ENCODE data around the gene JAGN1. TPM values are rescaled to one million over a fixed set of nuclear protein-coding genes. Genes with fewer than 3 reads are reported as not detected.
"Not testable (repeated sequence)": the region's sequence is repeated elsewhere in the genome, so short reads cannot be mapped to it uniquely, and the experiment has no call there.

JAGN1 gene
- total RNA-seq, 1 donor from 2014 or later = 35.0 TPM

- not testable (repeated sequence) for H3K36me3 ChIP-seq (ENCODE audit: control insufficient read depth in 3 of 3, insufficient read depth in 3 of 3, low read length in 3 of 3); H3K27me3 ChIP-seq (ENCODE audit: control insufficient read depth in 3 of 3, insufficient read depth in 3 of 3, low read length in 3 of 3); H3K4me1 ChIP-seq (ENCODE audit: control insufficient read depth in 3 of 3, insufficient read depth in 3 of 3, low read length in 3 of 3); H3K9me3 ChIP-seq (ENCODE audit: control insufficient read depth in 3 of 3, low read length in 3 of 3); H3K4me3 ChIP-seq (ENCODE audit: low read length in 3 of 3); H3K27ac ChIP-seq (ENCODE audit: low read depth, low read length); H3K9ac ChIP-seq (ENCODE audit: low read depth in 1 of 3, low read length in 3 of 3)
Observed at GRCh38 chr3:9854291-9854940, 36.0 kb upstream of the JAGN1 start.

- no peaks in the 10 kb centered on the region for H3K36me3 ChIP-seq (ENCODE audit: control insufficient read depth in 3 of 3, insufficient read depth in 3 of 3, low read length in 3 of 3)
- no peak overlapping the region for H3K27ac ChIP-seq (ENCODE audit: low read depth, low read length)
- no peak overlapping the region for H3K9ac ChIP-seq (ENCODE audit: low read depth in 1 of 3, low read length in 3 of 3)
- no peaks in the 10 kb centered on the region for H3K27me3 ChIP-seq (ENCODE audit: control insufficient read depth in 3 of 3, insufficient read depth in 3 of 3, low read length in 3 of 3)
- no peaks in the 10 kb centered on the region for H3K4me1 ChIP-seq (ENCODE audit: control insufficient read depth in 3 of 3, insufficient read depth in 3 of 3, low read length in 3 of 3)
- H3K4me3 ChIP-seq (ENCODE audit: low read length in 3 of 3) = no peak overlapping the region
- H3K9me3 ChIP-seq (ENCODE audit: control insufficient read depth in 3 of 3, low read length in 3 of 3) = no peaks in the 10 kb centered on the region
Observed at GRCh38 chr3:9855594-9855993, 34.8 kb upstream of the JAGN1 start.

- no peak overlapping the region for H3K27ac ChIP-seq (ENCODE audit: low read depth, low read length)
- H3K9ac ChIP-seq (ENCODE audit: low read depth in 1 of 3, low read length in 3 of 3) = no peak overlapping the region
- no peaks in the 10 kb centered on the region for H3K9me3 ChIP-seq (ENCODE audit: control insufficient read depth in 3 of 3, low read length in 3 of 3)
- H3K4me3 ChIP-seq (ENCODE audit: low read length in 3 of 3) = no peak overlapping the region
- H3K36me3 ChIP-seq (ENCODE audit: control insufficient read depth in 3 of 3, insufficient read depth in 3 of 3, low read length in 3 of 3) = no peaks in the 10 kb centered on the region
- H3K4me1 ChIP-seq (ENCODE audit: control insufficient read depth in 3 of 3, insufficient read depth in 3 of 3, low read length in 3 of 3) = peaks cover 2 to 6% (median 3%) of the 10 kb centered on the region in 3 donors
- H3K27me3 ChIP-seq (ENCODE audit: control insufficient read depth in 3 of 3, insufficient read depth in 3 of 3, low read length in 3 of 3) = no peaks in the 10 kb centered on the region
Observed at GRCh38 chr3:9859530-9860025, 30.8 kb upstream of the JAGN1 start.

GRCh38 chr3:9861201-9861600 lies 29.2 kb upstream of the JAGN1 start:
- Histone ChIP-seq H3K36me3 (ENCODE audit: control insufficient read depth in 3 of 3, insufficient read depth in 3 of 3, low read length in 3 of 3) (no peaks in the 10 kb centered on the region), H3K27me3 (ENCODE audit: control insufficient read depth in 3 of 3, insufficient read depth in 3 of 3, low read length in 3 of 3) (no peaks in the 10 kb centered on the region), H3K4me3 (ENCODE audit: low read length in 3 of 3) (no peak overlapping the region), H3K4me1 (ENCODE audit: control insufficient read depth in 3 of 3, insufficient read depth in 3 of 3, low read length in 3 of 3) (peaks cover 3 to 6% (median 3%) of the 10 kb centered on the region in 3 donors), H3K9me3 (ENCODE audit: control insufficient read depth in 3 of 3, low read length in 3 of 3) (no peaks in the 10 kb centered on the region), H3K27ac (ENCODE audit: low read depth, low read length) (no peak overlapping the region), H3K9ac (ENCODE audit: low read depth in 1 of 3, low read length in 3 of 3) (no peak overlapping the region)

- H3K9me3 ChIP-seq (ENCODE audit: control insufficient read depth in 3 of 3, low read length in 3 of 3) = no peaks in the 10 kb centered on the region
- H3K4me1 ChIP-seq (ENCODE audit: control insufficient read depth in 3 of 3, insufficient read depth in 3 of 3, low read length in 3 of 3) = peaks cover 3 to 6% (median 3%) of the 10 kb centered on the region in 3 donors
- H3K36me3 ChIP-seq (ENCODE audit: control insufficient read depth in 3 of 3, insufficient read depth in 3 of 3, low read length in 3 of 3) = no peaks in the 10 kb centered on the region
- no peak overlapping the region for H3K27ac ChIP-seq (ENCODE audit: low read depth, low read length)
- H3K27me3 ChIP-seq (ENCODE audit: control insufficient read depth in 3 of 3, insufficient read depth in 3 of 3, low read length in 3 of 3) = no peaks in the 10 kb centered on the region
- no peak overlapping the region for H3K4me3 ChIP-seq (ENCODE audit: low read length in 3 of 3)
- no peak overlapping the region for H3K9ac ChIP-seq (ENCODE audit: low read depth in 1 of 3, low read length in 3 of 3)
Observed at GRCh38 chr3:9861626-9862130, 28.7 kb upstream of the JAGN1 start.

GRCh38 chr3:9862391-9863057 lies 27.9 kb upstream of the JAGN1 start:
- no peaks in the 10 kb centered on the region for H3K9me3 ChIP-seq (ENCODE audit: control insufficient read depth in 3 of 3, low read length in 3 of 3)
- H3K27ac ChIP-seq (ENCODE audit: low read depth, low read length) = no peak overlapping the region
- peaks cover 3 to 6% (median 3%) of the 10 kb centered on the region in 3 donors for H3K4me1 ChIP-seq (ENCODE audit: control insufficient read depth in 3 of 3, insufficient read depth in 3 of 3, low read length in 3 of 3)
- no peaks in the 10 kb centered on the region for H3K27me3 ChIP-seq (ENCODE audit: control insufficient read depth in 3 of 3, insufficient read depth in 3 of 3, low read length in 3 of 3)
- no peaks in the 10 kb centered on the region for H3K36me3 ChIP-seq (ENCODE audit: control insufficient read depth in 3 of 3, insufficient read depth in 3 of 3, low read length in 3 of 3)
- peak overlapping the region; percentile 51 to 66 (median 58) for H3K4me3 ChIP-seq (ENCODE audit: low read length in 3 of 3)
- peak overlapping the region; percentile 33 to 76 (median 59) for H3K9ac ChIP-seq (ENCODE audit: low read depth in 1 of 3, low read length in 3 of 3)

GRCh38 chr3:9863058-9863772 lies 27.2 kb upstream of the JAGN1 start:
- peak overlapping the region in 1 of 3 donors; percentile 76 for H3K9ac ChIP-seq (ENCODE audit: low read depth in 1 of 3, low read length in 3 of 3)
- no peaks in the 10 kb centered on the region for H3K36me3 ChIP-seq (ENCODE audit: control insufficient read depth in 3 of 3, insufficient read depth in 3 of 3, low read length in 3 of 3)
- H3K27me3 ChIP-seq (ENCODE audit: control insufficient read depth in 3 of 3, insufficient read depth in 3 of 3, low read length in 3 of 3) = no peaks in the 10 kb centered on the region
- H3K4me3 ChIP-seq (ENCODE audit: low read length in 3 of 3) = peak overlapping the region; percentile 51 to 66 (median 58)
- no peaks in the 10 kb centered on the region for H3K9me3 ChIP-seq (ENCODE audit: control insufficient read depth in 3 of 3, low read length in 3 of 3)
- peaks cover 3 to 6% (median 3%) of the 10 kb centered on the region in 3 donors for H3K4me1 ChIP-seq (ENCODE audit: control insufficient read depth in 3 of 3, insufficient read depth in 3 of 3, low read length in 3 of 3)
- H3K27ac ChIP-seq (ENCODE audit: low read depth, low read length) = no peak overlapping the region

GRCh38 chr3:9864200-9864927 lies 26.0 kb upstream of the JAGN1 start:
- Histone ChIP-seq H3K4me3 (ENCODE audit: low read length in 3 of 3) (no peak overlapping the region), H3K9ac (ENCODE audit: low read depth in 1 of 3, low read length in 3 of 3) (no peak overlapping the region), H3K27me3 (ENCODE audit: control insufficient read depth in 3 of 3, insufficient read depth in 3 of 3, low read length in 3 of 3) (no peaks in the 10 kb centered on the region), H3K27ac (ENCODE audit: low read depth, low read length) (no peak overlapping the region), H3K9me3 (ENCODE audit: control insufficient read depth in 3 of 3, low read length in 3 of 3) (no peaks in the 10 kb centered on the region), H3K36me3 (ENCODE audit: control insufficient read depth in 3 of 3, insufficient read depth in 3 of 3, low read length in 3 of 3) (no peaks in the 10 kb centered on the region), H3K4me1 (ENCODE audit: control insufficient read depth in 3 of 3, insufficient read depth in 3 of 3, low read length in 3 of 3) (peaks cover 3 to 6% (median 3%) of the 10 kb centered on the region in 3 donors)

- not testable (repeated sequence) for H3K4me3 ChIP-seq (ENCODE audit: low read length in 3 of 3); H3K27ac ChIP-seq (ENCODE audit: low read depth, low read length); H3K4me1 ChIP-seq (ENCODE audit: control insufficient read depth in 3 of 3, insufficient read depth in 3 of 3, low read length in 3 of 3)
Observed at GRCh38 chr3:9865125-9865637, 25.2 kb upstream of the JAGN1 start.

More at GRCh38 chr3:9865125-9865637, 25.2 kb upstream of the JAGN1 start:
- not testable (repeated sequence) for H3K27me3 ChIP-seq (ENCODE audit: control insufficient read depth in 3 of 3, insufficient read depth in 3 of 3, low read length in 3 of 3); H3K36me3 ChIP-seq (ENCODE audit: control insufficient read depth in 3 of 3, insufficient read depth in 3 of 3, low read length in 3 of 3); H3K9ac ChIP-seq (ENCODE audit: low read depth in 1 of 3, low read length in 3 of 3); H3K9me3 ChIP-seq (ENCODE audit: control insufficient read depth in 3 of 3, low read length in 3 of 3)

Data from skeletal muscle tissue (tissue), 4 donors.